ENCODE results near the gene PRR35.

DNA sequence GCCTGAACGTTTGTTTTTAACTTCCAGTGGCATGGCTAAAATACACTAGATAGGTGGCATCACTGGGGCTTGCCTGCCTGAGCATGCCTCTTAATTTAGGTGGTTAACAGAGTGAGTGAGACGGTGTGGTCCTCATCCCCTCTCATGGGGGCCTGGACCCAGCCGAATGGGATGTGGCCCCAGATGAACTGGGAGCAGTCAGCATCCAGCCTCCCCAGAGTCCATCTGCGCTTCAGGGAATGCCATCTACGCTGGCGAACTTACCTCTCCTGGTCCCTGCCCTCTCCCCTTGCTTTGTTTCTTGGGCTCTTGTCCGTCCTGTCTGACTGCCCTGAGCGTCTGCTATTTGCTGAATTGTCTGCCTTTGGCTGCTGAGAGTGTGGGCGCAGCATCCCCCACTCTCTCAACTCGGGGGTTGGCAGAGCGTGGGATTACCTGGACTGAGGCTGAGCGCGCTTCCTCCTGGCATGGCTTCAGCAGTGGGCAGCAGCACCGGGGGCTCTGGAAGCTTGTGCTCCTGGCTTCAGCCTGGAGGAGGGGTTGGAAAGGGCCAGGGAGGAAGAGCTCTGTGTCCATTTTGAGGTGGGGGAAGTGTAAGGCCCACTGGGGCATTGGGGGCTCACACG is 31.8 kb downstream of the PRR35 start:
- TF ChIP-seq, protein P1, sequence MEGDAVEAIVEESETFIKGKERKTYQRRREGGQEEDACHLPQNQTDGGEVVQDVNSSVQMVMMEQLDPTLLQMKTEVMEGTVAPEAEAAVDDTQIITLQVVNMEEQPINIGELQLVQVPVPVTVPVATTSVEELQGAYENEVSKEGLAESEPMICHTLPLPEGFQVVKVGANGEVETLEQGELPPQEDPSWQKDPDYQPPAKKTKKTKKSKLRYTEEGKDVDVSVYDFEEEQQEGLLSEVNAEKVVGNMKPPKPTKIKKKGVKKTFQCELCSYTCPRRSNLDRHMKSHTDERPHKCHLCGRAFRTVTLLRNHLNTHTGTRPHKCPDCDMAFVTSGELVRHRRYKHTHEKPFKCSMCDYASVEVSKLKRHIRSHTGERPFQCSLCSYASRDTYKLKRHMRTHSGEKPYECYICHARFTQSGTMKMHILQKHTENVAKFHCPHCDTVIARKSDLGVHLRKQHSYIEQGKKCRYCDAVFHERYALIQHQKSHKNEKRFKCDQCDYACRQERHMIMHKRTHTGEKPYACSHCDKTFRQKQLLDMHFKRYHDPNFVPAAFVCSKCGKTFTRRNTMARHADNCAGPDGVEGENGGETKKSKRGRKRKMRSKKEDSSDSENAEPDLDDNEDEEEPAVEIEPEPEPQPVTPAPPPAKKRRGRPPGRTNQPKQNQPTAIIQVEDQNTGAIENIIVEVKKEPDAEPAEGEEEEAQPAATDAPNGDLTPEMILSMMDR (IDR thresholded peaks at IDR 0.05), result no peak
- TF ChIP-seq POLR2A (IDR thresholded peaks at IDR 0.05), result no peak
